Measurements from ENCODE around the gene RTTN. TPM values are rescaled to one million over a fixed set of nuclear protein-coding genes. Genes with fewer than 3 reads are reported as not detected.

Gene RTTN
- total and polyA plus RNA-seq, 2 of the 4 experiments (the other 2 are of a cell fraction): 5.8 to 19.9 TPM

DNA sequence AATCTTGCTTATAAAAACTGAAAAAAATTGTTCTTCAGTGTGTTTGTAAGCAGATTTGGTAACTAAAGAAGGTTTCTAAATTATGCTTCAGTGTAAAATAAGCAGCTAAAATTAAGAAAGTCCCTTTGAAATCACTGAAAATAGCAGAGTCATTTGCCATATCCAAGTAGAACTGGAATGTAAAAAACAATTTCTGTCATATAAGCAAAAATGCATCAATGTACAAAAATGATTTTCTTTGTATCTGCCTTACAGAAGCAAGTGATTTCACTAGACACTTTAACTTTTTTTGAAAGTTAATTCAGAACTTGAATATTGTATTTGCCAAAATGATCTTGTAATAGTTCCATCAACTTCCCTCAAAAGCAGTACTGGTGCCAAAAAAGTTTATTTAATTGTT is 136.1 kb downstream of the RTTN start:
- dilution Hi-C loops (cut with HindIII; ENCODE audit: low sequenced_read_pairs, unreplicated experiment): no loop called here
- POLR2A ChIA-PET (ENCODE audit: unreplicated experiment): no interaction called here

More for the DNA sequence above, 136.1 kb downstream of the RTTN start:
- CTCF ChIA-PET: no interaction called here
- Histone ChIP-seq H3K27ac (ENCODE audit: insufficient read depth, low read length) (no peak overlapping the region), H3K23ac (ENCODE audit: low read depth, low read length) (no peak overlapping the region), H4K20me1 (ENCODE audit: insufficient read depth, low read length) (no peaks in the 10 kb centered on the region), H3K9ac (ENCODE audit: low read depth, low read length) (no peak overlapping the region), H4K5ac (ENCODE audit: low read depth, low read length) (no peak overlapping the region), H2AK5ac (ENCODE audit: low read depth, low read length) (no peak overlapping the region), H3K27me3 (ENCODE audit: control insufficient read depth, insufficient read depth, low read length) (no peaks in the 10 kb centered on the region), H2BK5ac (ENCODE audit: low read depth, low read length, poor library complexity, severe bottlenecking) (no peak overlapping the region), H3K4me2 (ENCODE audit: low read depth, low read length) (no peak overlapping the region), H2BK120ac (ENCODE audit: low read depth, low read length) (no peak overlapping the region), H2BK20ac (ENCODE audit: low read depth, low read length) (no peak overlapping the region), H4K91ac (ENCODE audit: insufficient read depth, low read depth, low read length) (no peak overlapping the region), H3K56ac (ENCODE audit: extremely low read depth, insufficient read depth, low read length) (no peak overlapping the region), H3K4me1 (ENCODE audit: control insufficient read depth, insufficient read depth, low read length) (no peaks in the 10 kb centered on the region), H3K14ac (replicated peaks; ENCODE audit: low read depth, low read length) (no peak overlapping the region), H3K9me1 (ENCODE audit: insufficient read depth, low read length) (peaks cover 3% of the 10 kb centered on the region; the same call in 1 of the 2 replicates), H4K8ac (ENCODE audit: low read depth in 2 of 2, low read length in 2 of 2) (no peak overlapping the region), H3K9me3 (ENCODE audit: control insufficient read depth, insufficient read depth, low read length) (no peaks in the 10 kb centered on the region), H3K36me3 (ENCODE audit: control insufficient read depth, insufficient read depth, low read length) (no peaks in the 10 kb centered on the region), H3K79me1 (ENCODE audit: low read depth in 1 of 2, low read length in 2 of 2) (0 out of 4 replicates have a peak, but pooled peaks cover 0 to 3% of the 10 kb centered on the region in 2 experiments), H2AFZ (replicated peaks; ENCODE audit: low read length, poor library complexity) (no peak overlapping the region), H3K4me3 (ENCODE audit: insufficient read depth, low read depth, low read length) (no peak overlapping the region), H2AK9ac (replicated peaks; ENCODE audit: low read depth, low read length, poor library complexity) (no peak overlapping the region), H3K18ac (ENCODE audit: low read depth, low read length) (no peak overlapping the region), H3K4ac (ENCODE audit: low read depth, low read length) (no peak overlapping the region), H2BK15ac (ENCODE audit: low read depth, low read length) (no peak overlapping the region)
- DNase-seq (no peak), ATAC-seq (ENCODE audit: low read depth) (no peak)
- intact Hi-C loops (cut with micrococcal nuclease) (no loop called here), in situ Hi-C loops (cut with MboI; ENCODE audit: low sequenced_read_pairs) (no loop called here)
- no TSS peak for BruUV-seq (replicated peaks)
- TF ChIP-seq MAFK (IDR thresholded peaks at IDR 0.05; ENCODE audit: low read depth, low read length) (peak; percentile 80), CEBPB (IDR thresholded peaks at IDR 0.05; ENCODE audit: low read depth, low read length) (no peak)
- TF ChIP-seq, protein P1, sequence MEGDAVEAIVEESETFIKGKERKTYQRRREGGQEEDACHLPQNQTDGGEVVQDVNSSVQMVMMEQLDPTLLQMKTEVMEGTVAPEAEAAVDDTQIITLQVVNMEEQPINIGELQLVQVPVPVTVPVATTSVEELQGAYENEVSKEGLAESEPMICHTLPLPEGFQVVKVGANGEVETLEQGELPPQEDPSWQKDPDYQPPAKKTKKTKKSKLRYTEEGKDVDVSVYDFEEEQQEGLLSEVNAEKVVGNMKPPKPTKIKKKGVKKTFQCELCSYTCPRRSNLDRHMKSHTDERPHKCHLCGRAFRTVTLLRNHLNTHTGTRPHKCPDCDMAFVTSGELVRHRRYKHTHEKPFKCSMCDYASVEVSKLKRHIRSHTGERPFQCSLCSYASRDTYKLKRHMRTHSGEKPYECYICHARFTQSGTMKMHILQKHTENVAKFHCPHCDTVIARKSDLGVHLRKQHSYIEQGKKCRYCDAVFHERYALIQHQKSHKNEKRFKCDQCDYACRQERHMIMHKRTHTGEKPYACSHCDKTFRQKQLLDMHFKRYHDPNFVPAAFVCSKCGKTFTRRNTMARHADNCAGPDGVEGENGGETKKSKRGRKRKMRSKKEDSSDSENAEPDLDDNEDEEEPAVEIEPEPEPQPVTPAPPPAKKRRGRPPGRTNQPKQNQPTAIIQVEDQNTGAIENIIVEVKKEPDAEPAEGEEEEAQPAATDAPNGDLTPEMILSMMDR (conservative IDR thresholded peaks at IDR 0.05; ENCODE audit: low read depth, low read length): no peak
